Neural cell (in vitro differentiated cells): Measurements from ENCODE around the gene IQCH. TPM values are rescaled to one million over a fixed set of nuclear protein-coding genes. Genes with fewer than 3 reads are reported as not detected.
"Not testable (repeated sequence)": the region's sequence is repeated elsewhere in the genome, so short reads cannot be mapped to it uniquely, and the experiment has no call there.

ENCODE experiments used
- H2AFZ ChIP-seq: fragments of 200-600, 300-800 bp; sonication (generic), shearing (Covaris generic); 2 replicates; pipeline ENCODE4 v1.6.0; 2014; ENCODE audit warnings: low read depth, mild to moderate bottlenecking, antibody characterized with exemption, low read length, moderate library complexity
- H3F3A ChIP-seq: fragments of 200-600 bp; shearing (Covaris generic); 2 replicates; pipeline ENCODE4 v1.6.1; 2016; ENCODE audit warnings: mild to moderate bottlenecking, moderate library complexity, mixed read lengths, antibody characterized with exemption, low read length; ENCODE audit not compliant: insufficient read depth, poor library complexity, severe bottlenecking
- H3K27ac ChIP-seq: fragments of 200-600, 300-800 bp; sonication (generic), shearing (Covaris generic); 2 replicates; pipeline ENCODE4 v1.5.1; 2014; ENCODE audit warnings: mild to moderate bottlenecking, low read length, moderate library complexity
- H3K27me3 ChIP-seq: fragments of 300-800, 200-600 bp; sonication (generic), shearing (Covaris generic); 2 replicates; pipeline ENCODE4 v1.6.0; 2014; ENCODE audit warnings: mild to moderate bottlenecking, low read depth, low read length, moderate library complexity; ENCODE audit not compliant: insufficient read depth
- H3K36me3 ChIP-seq: fragments of 300-800, 200-600 bp; sonication (generic), shearing (Covaris generic); 2 replicates; pipeline ENCODE4 v1.5.1; 2014; ENCODE audit warnings: mild to moderate bottlenecking, antibody characterized with exemption, low read length, moderate library complexity; ENCODE audit not compliant: insufficient read depth
- H3K4me2 ChIP-seq: fragments of 300-800, 200-600 bp; sonication (generic), shearing (Covaris generic); 2 replicates; pipeline ENCODE4 v1.6.0; 2014; ENCODE audit warnings: mild to moderate bottlenecking, low read length
- H3K4me3 ChIP-seq: fragments of 300-800, 200-600 bp; sonication (generic), shearing (Covaris generic); 2 replicates; pipeline ENCODE4 v1.5.1; 2014; ENCODE audit warnings: mild to moderate bottlenecking, low read length, moderate library complexity
- H3K79me2 ChIP-seq: fragments of 200-600 bp; shearing (Covaris generic); replicated peaks from 2 replicates; pipeline ENCODE4 v1.6.0; 2014; ENCODE audit warnings: mild to moderate bottlenecking, low read length, moderate library complexity; ENCODE audit not compliant: insufficient read depth
- H3K9ac ChIP-seq: fragments of 300-800, 200-600 bp; sonication (generic), shearing (Covaris generic); 2 replicates; pipeline ENCODE4 v1.6.1; 2016; ENCODE audit warnings: mild to moderate bottlenecking, low read length, mixed read lengths
- H3K9me2 ChIP-seq: fragments of 200-600 bp; shearing (Covaris generic); 2 replicates; pipeline ENCODE4 v1.6.1; 2016; ENCODE audit warnings: mild to moderate bottlenecking, low read length, mixed read lengths; ENCODE audit not compliant: insufficient read depth
- H3K9me3 ChIP-seq: fragments of 200-600, 300-800 bp; sonication (generic), shearing (Covaris generic); 2 replicates; pipeline ENCODE4 v1.6.1; 2016; ENCODE audit warnings: mild to moderate bottlenecking, mixed run types, low read length, moderate library complexity, mixed read lengths
- H4K20me1 ChIP-seq: fragments of 200-600 bp; shearing (Covaris generic); 2 replicates; pipeline ENCODE4 v1.6.1; 2016; ENCODE audit warnings: mild to moderate bottlenecking, mixed run types; ENCODE audit not compliant: insufficient read depth
- EP300 ChIP-seq: fragments of 450-650 bp; conservative IDR thresholded peaks from 2 replicates; pipeline ENCODE4 v1.6.1; 2014; ENCODE audit warnings: antibody characterized with exemption, mild to moderate bottlenecking, moderate library complexity; ENCODE audit not compliant: poor library complexity, severe bottlenecking
- EZH2 ChIP-seq: fragments of 200-600, 300-800 bp; shearing (Covaris generic), sonication (generic); IDR thresholded peaks from 2 replicates; pipeline ENCODE4 v1.6.1; 2014; ENCODE audit warnings: antibody characterized with exemption, low read length, borderline replicate concordance, mild to moderate bottlenecking; ENCODE audit not compliant: insufficient read depth, poor library complexity, severe bottlenecking
- MXI1 ChIP-seq: fragments of 450-650 bp; conservative IDR thresholded peaks from 2 replicates; pipeline ENCODE4 v1.6.1; 2014; ENCODE audit warnings: antibody characterized with exemption, mild to moderate bottlenecking; ENCODE audit not compliant: poor library complexity, severe bottlenecking
- POLR2AphosphoS5 ChIP-seq: IDR thresholded peaks from 2 replicates; pipeline ENCODE4 v1.6.1; 2012
- RAD21 ChIP-seq: fragments of 450-650 bp; conservative IDR thresholded peaks from 2 replicates; pipeline ENCODE4 v1.6.1; 2014; ENCODE audit warnings: antibody characterized with exemption, mild to moderate bottlenecking, moderate library complexity
- SMC3 ChIP-seq: fragments of 450-650 bp; conservative IDR thresholded peaks from 2 replicates; pipeline ENCODE4 v1.6.1; 2014; ENCODE audit warnings: antibody characterized with exemption, mild to moderate bottlenecking, moderate library complexity; ENCODE audit not compliant: poor library complexity
- TAF1 ChIP-seq: IDR thresholded peaks from 2 replicates; pipeline ENCODE4 v1.6.1; 2012; ENCODE audit warnings: low read depth
- polyA plus RNA-seq: library from polyadenylated mRNA; depleted of rRNA; stranded (reverse); fragments of >200 nt; gene quantifications from 2 replicates; pipeline ENCODE4 v1.2.3, GENCODE V29; 2014
- TF ChIP-seq, protein P1 (sequence below): IDR thresholded peaks from 2 replicates; pipeline ENCODE4 v1.6.1; 2012; ENCODE audit warnings: borderline replicate concordance
- TF ChIP-seq, protein P2 (sequence below): fragments of 450-650 bp; IDR thresholded peaks from 2 replicates; pipeline ENCODE4 v1.5.1; 2014; ENCODE audit warnings: antibody characterized with exemption, mild to moderate bottlenecking, moderate library complexity; ENCODE audit not compliant: poor library complexity, severe bottlenecking

The IQCH gene
- polyA plus RNA-seq, 1 donor from 2014 or later: 2.8 TPM

- H3F3A ChIP-seq: no peaks in the 10 kb centered on the region
- H3K9me3 ChIP-seq: no peaks in the 10 kb centered on the region
- H3K4me3 ChIP-seq: no peak overlapping the region
- H3K36me3 ChIP-seq: no peaks in the 10 kb centered on the region
- no peaks in the 10 kb centered on the region for H3K27me3 ChIP-seq
- TF ChIP-seq SMC3: no peak
- TF ChIP-seq RAD21: no peak
- TF ChIP-seq EP300: no peak
- no peak for TF ChIP-seq EZH2
- no peak for TF ChIP-seq MXI1
- TF ChIP-seq, protein P1, sequence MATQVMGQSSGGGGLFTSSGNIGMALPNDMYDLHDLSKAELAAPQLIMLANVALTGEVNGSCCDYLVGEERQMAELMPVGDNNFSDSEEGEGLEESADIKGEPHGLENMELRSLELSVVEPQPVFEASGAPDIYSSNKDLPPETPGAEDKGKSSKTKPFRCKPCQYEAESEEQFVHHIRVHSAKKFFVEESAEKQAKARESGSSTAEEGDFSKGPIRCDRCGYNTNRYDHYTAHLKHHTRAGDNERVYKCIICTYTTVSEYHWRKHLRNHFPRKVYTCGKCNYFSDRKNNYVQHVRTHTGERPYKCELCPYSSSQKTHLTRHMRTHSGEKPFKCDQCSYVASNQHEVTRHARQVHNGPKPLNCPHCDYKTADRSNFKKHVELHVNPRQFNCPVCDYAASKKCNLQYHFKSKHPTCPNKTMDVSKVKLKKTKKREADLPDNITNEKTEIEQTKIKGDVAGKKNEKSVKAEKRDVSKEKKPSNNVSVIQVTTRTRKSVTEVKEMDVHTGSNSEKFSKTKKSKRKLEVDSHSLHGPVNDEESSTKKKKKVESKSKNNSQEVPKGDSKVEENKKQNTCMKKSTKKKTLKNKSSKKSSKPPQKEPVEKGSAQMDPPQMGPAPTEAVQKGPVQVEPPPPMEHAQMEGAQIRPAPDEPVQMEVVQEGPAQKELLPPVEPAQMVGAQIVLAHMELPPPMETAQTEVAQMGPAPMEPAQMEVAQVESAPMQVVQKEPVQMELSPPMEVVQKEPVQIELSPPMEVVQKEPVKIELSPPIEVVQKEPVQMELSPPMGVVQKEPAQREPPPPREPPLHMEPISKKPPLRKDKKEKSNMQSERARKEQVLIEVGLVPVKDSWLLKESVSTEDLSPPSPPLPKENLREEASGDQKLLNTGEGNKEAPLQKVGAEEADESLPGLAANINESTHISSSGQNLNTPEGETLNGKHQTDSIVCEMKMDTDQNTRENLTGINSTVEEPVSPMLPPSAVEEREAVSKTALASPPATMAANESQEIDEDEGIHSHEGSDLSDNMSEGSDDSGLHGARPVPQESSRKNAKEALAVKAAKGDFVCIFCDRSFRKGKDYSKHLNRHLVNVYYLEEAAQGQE: no peak
- TF ChIP-seq, protein P2, sequence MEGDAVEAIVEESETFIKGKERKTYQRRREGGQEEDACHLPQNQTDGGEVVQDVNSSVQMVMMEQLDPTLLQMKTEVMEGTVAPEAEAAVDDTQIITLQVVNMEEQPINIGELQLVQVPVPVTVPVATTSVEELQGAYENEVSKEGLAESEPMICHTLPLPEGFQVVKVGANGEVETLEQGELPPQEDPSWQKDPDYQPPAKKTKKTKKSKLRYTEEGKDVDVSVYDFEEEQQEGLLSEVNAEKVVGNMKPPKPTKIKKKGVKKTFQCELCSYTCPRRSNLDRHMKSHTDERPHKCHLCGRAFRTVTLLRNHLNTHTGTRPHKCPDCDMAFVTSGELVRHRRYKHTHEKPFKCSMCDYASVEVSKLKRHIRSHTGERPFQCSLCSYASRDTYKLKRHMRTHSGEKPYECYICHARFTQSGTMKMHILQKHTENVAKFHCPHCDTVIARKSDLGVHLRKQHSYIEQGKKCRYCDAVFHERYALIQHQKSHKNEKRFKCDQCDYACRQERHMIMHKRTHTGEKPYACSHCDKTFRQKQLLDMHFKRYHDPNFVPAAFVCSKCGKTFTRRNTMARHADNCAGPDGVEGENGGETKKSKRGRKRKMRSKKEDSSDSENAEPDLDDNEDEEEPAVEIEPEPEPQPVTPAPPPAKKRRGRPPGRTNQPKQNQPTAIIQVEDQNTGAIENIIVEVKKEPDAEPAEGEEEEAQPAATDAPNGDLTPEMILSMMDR: no peak
- TF ChIP-seq TAF1: no peak
- no peak for TF ChIP-seq POLR2AphosphoS5
- H3K9ac ChIP-seq: no peak overlapping the region
- H4K20me1 ChIP-seq: no peaks in the 10 kb centered on the region
- H2AFZ ChIP-seq: no peak overlapping the region
- H3K4me2 ChIP-seq: no peak overlapping the region
- H3K79me2 ChIP-seq: no peaks in the 10 kb centered on the region
- H3K9me2 ChIP-seq: no peaks in the 10 kb centered on the region
- H3K27ac ChIP-seq: no peak overlapping the region
These were observed 189.5 kb downstream of the IQCH start for GRCh38 chr15:67444100-67444499.

DNA sequence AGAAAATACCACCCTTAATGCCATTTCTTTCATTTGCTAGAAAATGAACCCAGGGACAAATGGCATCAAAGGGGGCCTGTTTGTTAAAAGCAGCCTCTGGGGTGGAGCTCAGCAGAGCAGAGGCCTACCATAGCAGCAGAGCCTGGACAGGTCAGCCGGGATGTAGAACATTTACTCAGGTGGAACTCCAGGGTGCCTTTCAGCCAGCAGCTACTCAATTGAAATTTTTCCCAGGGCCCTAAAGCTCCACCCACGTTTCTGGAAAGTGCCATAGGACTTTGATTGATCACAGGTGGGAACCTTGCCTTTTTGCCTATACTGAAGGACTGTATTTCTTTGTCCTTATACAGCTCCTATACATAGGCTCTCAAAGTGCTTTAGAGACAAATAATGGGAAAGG, 191.9 kb downstream of the IQCH start:
- Histone ChIP-seq H3K79me2 (no peaks in the 10 kb centered on the region), H3K4me3 (no peak overlapping the region), H3K9ac (no peak overlapping the region), H3F3A (no peaks in the 10 kb centered on the region), H4K20me1 (no peaks in the 10 kb centered on the region), H3K9me2 (no peaks in the 10 kb centered on the region), H3K27me3 (no peaks in the 10 kb centered on the region), H3K9me3 (no peaks in the 10 kb centered on the region), H3K27ac (no peak overlapping the region), H3K4me2 (no peak overlapping the region), H2AFZ (no peak overlapping the region), H3K36me3 (no peaks in the 10 kb centered on the region)
- TF ChIP-seq RAD21 (no peak), MXI1 (no peak), SMC3 (no peak), EP300 (no peak), POLR2AphosphoS5 (no peak), TAF1 (no peak), EZH2 (no peak)
- TF ChIP-seq, protein P1: no peak
- TF ChIP-seq, protein P2: no peak

DNA sequence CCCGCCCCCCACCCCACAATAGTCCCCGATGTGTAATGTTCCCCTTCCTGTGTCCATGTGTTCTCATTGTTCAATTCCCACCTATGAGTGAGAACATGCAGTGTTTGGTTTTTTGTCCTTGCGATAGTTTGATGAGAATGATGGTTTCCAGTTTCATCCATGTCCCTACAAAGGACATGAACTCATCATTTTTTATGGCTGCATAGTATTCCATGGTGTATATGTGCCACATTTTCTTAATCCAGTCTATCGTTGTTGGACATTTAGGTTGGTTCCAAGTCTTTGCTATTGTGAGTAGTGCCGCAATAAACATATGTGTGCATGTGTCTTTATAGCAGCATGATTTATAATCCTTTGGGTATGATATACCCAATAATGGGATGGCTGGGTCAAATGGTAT, 193.8 kb downstream of the IQCH start:
- not testable (repeated sequence) for H3K27ac ChIP-seq, H3F3A ChIP-seq, H2AFZ ChIP-seq, H3K9me2 ChIP-seq, H3K27me3 ChIP-seq, H4K20me1 ChIP-seq, H3K9ac ChIP-seq, H3K4me2 ChIP-seq, H3K9me3 ChIP-seq, H3K36me3 ChIP-seq, H3K79me2 ChIP-seq, H3K4me3 ChIP-seq
